Muscle of arm (tissue), 12 donors: ENCODE data around the gene FASTKD2. TPM values are rescaled to one million over a fixed set of nuclear protein-coding genes. Genes with fewer than 3 reads are reported as not detected.
"Not testable (repeated sequence)": the region's sequence is repeated elsewhere in the genome, so short reads cannot be mapped to it uniquely, and the experiment has no call there.

ENCODE experiments used
- DNase-seq: peaks from one replicate; pipeline ENCODE4 v3.0.0-alpha.2; 2013
- polyA plus RNA-seq, 12 donors: library from polyadenylated mRNA; unstranded; fragments of 120-200 nt; gene quantifications; one replicate each; pipeline ENCODE4 v1.2.1, GENCODE V29; 2013; ENCODE audit not compliant: insufficient read length in 12 of 12

Gene FASTKD2
- polyA plus RNA-seq, 12 donors, result 21.0 to 30.4 (median 26.0) TPM; not detected in 1

GRCh38 chr2:206783718-206784117 is 18.3 kb downstream of the FASTKD2 start:
- DNase-seq, result no peak

- DNase-seq, result no peak
Observed at GRCh38 chr2:206784559-206785353, 19.4 kb downstream of the FASTKD2 start.

- DNase-seq, result no peak
Observed at GRCh38 chr2:206790311-206790935, 25.0 kb downstream of the FASTKD2 start.

GRCh38 chr2:206792645-206793044 is 27.2 kb downstream of the FASTKD2 start:
- no peak for DNase-seq

GRCh38 chr2:206797376-206797775 is 32.0 kb downstream of the FASTKD2 start:
- DNase-seq, result no peak

- DNase-seq, result no peak
Observed at GRCh38 chr2:206798000-206798399, 32.6 kb downstream of the FASTKD2 start.

GRCh38 chr2:206799083-206799482 is 33.7 kb downstream of the FASTKD2 start:
- no peak for DNase-seq

- DNase-seq, result peak; percentile 89
Observed at GRCh38 chr2:206800506-206801417, 35.4 kb downstream of the FASTKD2 start.

GRCh38 chr2:206801418-206802189 is 36.2 kb downstream of the FASTKD2 start:
- no peak for DNase-seq

- no peak for DNase-seq
Observed at GRCh38 chr2:206802654-206803514, 37.5 kb downstream of the FASTKD2 start.

- no peak for DNase-seq
Observed at GRCh38 chr2:206804326-206804725, 38.9 kb downstream of the FASTKD2 start.

GRCh38 chr2:206805887-206806607 is 40.6 kb downstream of the FASTKD2 start:
- DNase-seq, result peak; percentile 74

GRCh38 chr2:206807624-206808023 is 42.2 kb downstream of the FASTKD2 start:
- not testable (repeated sequence) for DNase-seq

- not testable (repeated sequence) for DNase-seq
Observed at GRCh38 chr2:206812471-206812870, 47.1 kb downstream of the FASTKD2 start.

GRCh38 chr2:206814498-206814897 is 49.1 kb downstream of the FASTKD2 start:
- no peak for DNase-seq

- DNase-seq, result no peak
Observed at GRCh38 chr2:206820807-206821206, 55.4 kb downstream of the FASTKD2 start.

GRCh38 chr2:206823178-206823577 is 57.8 kb downstream of the FASTKD2 start:
- DNase-seq, result no peak

- no peak for DNase-seq
Observed at GRCh38 chr2:206824087-206824618, 58.7 kb downstream of the FASTKD2 start.

- DNase-seq, result no peak
Observed at GRCh38 chr2:206824993-206825392, 59.6 kb downstream of the FASTKD2 start.
